Kidney capillary endothelial cell (primary cell): Measurements from ENCODE around the gene VSIG10L2.

ENCODE experiments used
- DNase-seq: peaks from one replicate; pipeline ENCODE4 v3.0.0-alpha.2; 2018; ENCODE audit warnings: low spot score

Gene VSIG10L2

GRCh38 chr11:125929445-125930075 lies 16.3 kb upstream of the VSIG10L2 start:
- no peak for DNase-seq

DNA sequence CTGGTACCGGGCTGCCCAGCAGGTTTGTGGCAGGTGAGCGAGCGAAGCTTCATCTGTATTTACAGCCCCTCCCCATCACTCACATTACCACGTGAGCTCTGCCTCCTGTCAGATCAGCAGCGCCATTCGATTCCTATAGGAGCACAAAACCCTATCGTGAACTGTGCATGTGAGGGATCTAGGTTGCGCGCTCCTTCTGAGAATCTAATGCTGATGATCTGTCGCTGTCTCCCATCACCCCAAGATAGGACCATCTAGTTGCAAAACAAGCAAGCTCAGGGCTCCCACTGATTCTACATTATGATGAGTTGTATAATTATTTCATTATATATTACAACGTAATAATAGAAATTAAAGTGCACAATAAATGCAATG lies 15.8 kb upstream of the VSIG10L2 start:
- DNase-seq: no peak

DNA sequence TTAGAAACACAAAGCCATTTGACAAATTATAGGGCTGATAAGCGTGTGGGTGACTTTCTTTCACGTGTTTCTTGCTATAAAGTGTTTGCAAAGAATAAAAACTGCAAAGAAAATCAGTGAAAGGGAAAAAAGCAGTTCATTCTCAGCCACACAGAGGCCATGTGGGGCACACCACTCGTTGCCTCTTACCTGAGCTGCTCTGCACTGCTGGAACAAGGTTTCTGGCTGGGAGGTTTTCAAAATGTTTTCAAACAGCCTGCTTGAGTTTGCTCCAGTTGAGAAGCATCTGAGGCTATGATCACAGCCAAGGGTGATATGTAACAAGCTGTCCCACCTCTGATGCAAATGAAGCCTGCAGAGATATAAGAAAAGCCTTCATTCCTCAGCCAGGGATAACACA lies 14.7 kb upstream of the VSIG10L2 start:
- no peak for DNase-seq

DNA sequence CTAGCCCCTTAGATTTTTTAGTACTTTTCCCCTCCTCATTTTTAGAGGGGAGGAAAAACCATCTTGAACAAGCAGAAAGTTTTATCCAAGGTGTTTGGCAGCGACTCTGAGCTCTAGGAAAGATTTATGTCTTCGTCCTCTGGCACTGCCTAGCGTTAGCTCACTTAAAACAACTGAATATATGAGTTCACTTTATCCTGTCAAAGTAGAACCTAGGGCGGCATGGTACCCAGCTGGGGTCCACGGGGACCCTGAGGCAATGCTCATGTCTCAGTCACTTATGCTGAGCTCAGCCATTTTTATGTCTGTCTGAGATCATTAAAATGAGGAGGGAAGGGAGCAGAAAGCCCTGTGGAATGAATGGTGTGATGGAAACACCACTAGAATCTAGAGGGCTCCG lies 14.2 kb upstream of the VSIG10L2 start:
- no peak for DNase-seq

DNA sequence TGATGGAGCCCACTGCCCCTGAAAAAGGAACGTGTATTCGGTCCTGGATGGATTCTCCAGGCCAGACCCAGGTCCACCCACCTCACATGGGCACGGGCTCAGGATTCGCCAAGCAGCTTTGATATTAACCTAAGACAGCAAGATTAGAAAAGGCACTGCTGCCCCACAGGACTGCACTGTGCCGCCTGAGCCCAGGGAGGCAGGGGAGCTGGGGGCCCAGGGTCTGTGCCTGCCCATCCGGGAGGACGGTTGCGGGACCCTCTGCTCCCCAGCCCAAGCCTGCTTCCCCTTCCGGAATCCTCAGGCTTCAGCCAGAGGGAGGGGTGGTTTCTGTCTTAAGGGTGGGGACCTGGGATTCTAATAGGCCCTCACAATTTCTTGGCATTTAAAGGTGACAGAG lies 13.5 kb upstream of the VSIG10L2 start:
- DNase-seq: no peak

DNA sequence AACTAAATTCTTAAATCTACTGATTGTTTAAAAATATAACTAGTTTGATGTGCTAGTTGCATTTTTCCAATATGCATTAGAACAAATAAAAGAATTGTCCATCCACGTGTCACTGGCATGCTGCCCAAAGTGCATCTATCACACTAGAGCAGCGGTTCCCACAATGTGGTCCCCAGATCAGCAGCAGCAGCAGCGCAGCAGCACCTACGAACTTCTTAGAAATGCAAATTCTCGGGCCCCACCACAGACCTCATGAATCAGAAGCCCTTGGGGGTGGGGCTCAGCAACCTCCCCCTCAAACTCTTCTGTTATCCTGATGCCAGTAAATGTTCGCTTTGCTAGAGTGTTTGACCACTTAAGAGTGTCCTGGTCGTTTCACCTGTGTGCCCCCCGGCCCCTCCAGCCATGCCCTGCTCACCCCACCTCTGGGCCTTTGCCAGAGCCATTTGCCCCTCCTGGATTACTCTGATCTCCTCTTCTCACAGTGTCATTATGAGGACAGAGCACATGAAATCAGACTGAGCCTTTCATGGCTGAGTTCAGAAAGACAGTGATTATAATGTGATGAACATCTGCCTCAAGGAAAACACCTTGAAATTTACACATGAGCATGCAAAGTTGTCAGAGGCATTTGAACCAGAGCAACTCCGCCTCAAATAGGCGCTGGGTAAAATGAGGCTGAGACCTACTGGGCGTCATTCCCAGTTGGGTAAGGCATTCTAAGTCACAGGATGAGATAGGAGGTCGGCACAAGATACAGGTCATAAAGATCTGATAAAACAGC lies 12.6 kb upstream of the VSIG10L2 start:
- DNase-seq: no peak

- DNase-seq: no peak
Measured at GRCh38 chr11:125934473-125934872, 11.4 kb upstream of the VSIG10L2 start.

DNA sequence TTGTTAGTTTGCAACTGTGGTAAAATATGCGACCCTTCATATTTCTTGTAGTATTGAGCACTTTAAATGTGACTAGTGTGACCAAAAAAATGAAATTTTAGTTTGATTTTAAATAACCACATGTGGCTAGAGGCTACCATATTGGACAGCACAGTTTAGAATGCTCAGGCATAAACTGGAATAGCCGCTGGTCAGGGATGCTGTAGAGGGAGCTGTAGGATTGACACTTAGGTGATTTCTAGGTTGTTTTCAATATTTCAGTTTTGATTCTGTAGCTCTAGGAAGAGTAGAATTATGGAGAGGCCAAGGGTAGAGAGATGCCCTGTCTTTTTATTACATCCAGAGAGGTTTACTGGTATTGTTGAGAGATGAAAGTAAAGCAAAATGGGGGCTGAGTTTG lies 10.8 kb upstream of the VSIG10L2 start:
- no peak for DNase-seq

DNA sequence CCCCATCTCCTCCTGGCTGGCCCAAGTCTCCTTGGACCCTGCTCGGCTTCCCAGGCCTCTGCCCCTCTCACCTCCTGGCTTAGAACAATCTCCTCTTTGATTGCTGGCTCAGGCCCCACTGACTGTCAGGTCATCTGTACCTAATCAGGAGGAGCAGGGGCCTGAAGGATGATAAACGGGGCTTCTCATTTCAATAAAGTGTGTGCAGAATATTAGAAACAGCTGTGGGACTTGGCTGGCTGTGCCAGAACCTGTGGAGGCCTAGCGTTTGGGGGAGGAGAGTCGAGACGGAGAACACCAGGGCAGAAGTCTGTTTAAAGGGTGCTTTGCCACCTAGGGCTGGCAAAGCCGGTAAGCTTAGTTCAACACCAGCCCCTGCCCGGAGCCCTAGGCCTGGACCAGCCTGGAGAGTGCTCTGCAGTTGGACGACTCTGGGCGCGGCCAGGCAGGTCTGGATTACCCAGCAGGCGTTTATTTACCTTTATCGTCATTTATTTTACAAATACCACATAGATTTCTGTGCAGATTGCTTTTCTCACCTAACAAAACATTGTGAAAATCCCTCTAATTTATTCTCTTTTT lies 10.1 kb upstream of the VSIG10L2 start:
- DNase-seq: no peak

GRCh38 chr11:125938418-125938817 lies 7.4 kb upstream of the VSIG10L2 start:
- no peak for DNase-seq

DNA sequence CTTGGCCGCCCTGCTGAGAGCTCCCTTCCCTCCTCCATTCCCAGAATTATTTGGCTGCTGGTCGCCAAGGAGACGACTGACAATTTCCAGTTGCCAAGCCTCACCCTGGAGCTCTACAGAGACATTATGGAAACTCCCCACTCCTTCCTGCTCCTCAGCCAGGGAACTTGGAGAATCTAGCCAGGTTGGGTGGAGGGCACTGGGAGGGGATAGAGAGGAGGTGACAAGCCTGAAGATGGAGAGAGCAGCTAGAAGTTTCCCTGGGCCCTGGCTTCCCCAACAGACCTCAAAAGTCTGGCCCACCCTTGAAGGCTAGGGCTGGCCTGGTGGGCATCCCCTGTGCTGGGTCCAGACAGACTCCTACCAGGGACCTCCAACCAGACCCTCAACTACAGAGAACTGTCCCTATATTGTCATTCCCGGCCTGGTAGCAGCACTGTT lies 6.7 kb upstream of the VSIG10L2 start:
- DNase-seq: no peak

DNA sequence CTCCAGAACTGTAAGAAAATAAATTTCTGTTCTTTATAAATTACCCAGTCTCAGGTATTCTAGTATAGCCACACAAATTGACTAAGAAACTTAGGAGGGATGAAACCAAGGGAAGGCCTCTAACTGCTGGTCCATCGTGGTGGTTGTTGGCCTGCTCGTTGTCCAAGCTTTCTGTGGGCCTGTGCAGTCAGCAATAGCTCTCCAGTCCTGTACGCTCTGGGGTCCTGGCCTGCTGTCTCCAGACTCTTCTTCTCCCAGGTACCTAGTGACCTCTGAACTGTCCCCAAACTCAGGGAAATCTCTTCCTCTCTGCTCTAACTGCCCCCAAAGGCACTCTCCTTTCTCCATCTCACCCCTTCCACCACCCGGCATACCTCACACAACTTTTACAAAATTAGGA lies 5.7 kb upstream of the VSIG10L2 start:
- no peak for DNase-seq

GRCh38 chr11:125941267-125941618 lies 4.6 kb upstream of the VSIG10L2 start:
- no peak for DNase-seq

GRCh38 chr11:125941619-125942611 lies 3.9 kb upstream of the VSIG10L2 start:
- DNase-seq: peak; percentile 19

- no peak for DNase-seq
Measured at GRCh38 chr11:125942771-125943428, 2.9 kb upstream of the VSIG10L2 start.

GRCh38 chr11:125943661-125944349 lies 2.0 kb upstream of the VSIG10L2 start:
- DNase-seq: no peak

DNA sequence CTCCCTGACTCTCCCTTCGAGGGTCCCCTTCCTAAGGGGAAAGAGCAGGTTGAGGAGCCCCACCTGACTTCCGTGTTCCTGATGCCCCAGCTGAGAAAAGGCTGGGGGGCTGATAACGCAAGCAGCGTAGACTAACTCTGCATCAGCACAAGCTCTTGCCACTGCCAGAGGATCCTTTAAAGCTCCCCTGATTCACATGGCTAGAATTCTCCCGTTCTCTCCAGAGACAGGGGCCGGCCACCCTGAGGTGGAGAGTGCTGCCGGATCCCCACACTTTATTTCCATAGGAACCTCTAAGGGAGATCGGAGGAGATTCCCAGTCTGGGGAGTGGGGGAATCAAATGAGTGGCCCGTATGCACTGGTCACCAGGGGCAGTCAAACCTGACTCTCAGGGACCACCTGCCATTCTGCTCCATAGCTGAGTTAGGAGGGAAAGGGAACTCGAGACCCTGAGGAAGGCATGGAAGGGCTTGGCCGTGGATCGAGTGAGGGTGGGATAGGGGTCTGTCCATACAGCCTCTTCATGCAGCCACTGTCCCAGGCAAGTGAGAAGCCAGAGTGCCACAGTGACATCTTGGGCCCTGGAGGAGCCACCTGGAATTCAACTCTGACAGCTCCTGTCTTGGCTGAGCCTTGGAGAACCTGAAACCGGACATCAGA lies 1.4 kb upstream of the VSIG10L2 start:
- no peak for DNase-seq

DNA sequence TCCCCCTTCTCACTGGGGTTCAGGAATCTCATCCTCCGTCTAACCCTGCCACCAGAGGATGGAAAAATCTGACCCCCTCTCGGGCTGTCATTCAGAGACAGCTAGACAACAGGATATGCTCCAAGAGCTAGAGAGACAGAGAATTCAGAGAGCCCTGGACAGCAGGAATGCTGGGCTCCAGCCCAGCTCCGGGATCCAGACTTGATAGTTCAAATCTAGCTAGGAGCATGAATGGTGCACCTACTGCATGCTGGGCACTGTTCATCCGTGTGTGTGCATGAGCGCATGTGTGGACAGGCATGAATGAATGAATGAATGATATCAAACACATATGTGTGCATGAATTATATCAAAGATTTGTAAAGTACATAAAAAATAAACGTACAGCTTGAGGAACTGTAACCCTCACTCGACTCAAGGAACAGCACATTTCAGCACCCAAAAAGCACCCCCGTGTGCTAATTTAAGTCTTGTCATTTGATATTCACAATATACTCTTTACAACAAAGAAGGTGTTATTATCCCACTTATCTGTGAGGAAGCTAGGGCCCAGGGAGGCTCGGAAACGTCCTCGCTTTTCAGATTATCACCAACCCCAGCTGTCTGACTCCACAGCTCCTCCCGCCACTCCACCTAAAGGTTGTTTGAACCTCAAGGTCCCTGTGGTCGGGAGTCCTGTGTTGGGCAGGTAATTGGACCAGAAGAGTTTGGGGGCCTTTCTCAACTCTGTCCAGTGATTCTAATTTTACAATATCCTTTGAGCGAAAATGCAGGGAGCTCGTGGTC lies 640 bp upstream of the VSIG10L2 start:
- no peak for DNase-seq

DNA sequence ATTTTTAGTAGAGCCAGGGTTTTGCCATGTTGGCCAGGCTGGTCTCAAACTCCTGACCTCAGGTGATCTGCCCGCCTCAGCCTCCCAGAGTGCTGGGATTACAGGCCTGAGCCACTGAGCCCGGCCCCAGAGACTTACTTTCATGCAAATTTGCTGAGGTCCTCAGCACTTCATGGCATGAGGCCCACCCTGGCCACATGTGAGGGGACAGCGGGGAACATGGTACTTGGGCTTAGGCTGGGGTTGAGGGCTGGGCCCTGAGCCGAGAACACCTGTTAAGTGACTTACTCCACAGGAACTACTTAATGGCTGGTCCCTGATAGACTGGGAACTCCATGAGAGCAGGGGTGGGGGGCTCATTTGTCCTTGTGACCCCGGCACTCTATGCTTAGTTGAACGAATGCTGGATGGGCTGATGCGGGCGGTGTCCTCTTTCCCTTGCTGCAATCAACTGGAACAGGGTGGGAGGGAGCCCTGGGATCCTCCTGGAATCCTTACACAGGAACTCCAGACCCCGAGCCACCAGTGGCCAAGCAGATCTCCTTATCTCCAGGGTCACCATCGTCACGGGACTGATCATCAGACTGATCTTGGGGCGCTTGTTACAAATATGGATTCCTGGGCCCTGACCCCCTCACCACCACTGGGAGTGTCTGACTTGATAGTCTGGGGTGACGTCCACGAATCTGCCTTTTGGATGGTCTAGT lies 1.0 kb downstream of the VSIG10L2 start:
- DNase-seq: no peak
